GM23338 (cell line): Measurements from ENCODE around the gene SSTR3. TPM values are rescaled to one million over a fixed set of nuclear protein-coding genes. Genes with fewer than 3 reads are reported as not detected.

Experiments used
- ATAC-seq: fragments of 200-7000 bp; cut with Tn5 transposase; 3 replicates; pipeline ENCODE4 v1.9.1; 2020
- DNase-seq: peaks from one replicate; pipeline ENCODE4 v3.0.0-alpha.2; 2015; ENCODE audit warnings: low spot score
- H2AFZ ChIP-seq: fragments of 200-600 bp; sonication (generic); 2 replicates; pipeline ENCODE4 v1.8.0; 2016; ENCODE audit warnings: antibody characterized with exemption, mild to moderate bottlenecking, moderate library complexity
- H3F3A ChIP-seq: fragments of 200-600 bp; sonication (generic); replicated peaks from 2 replicates; pipeline ENCODE4 v1.8.0; 2017; ENCODE audit warnings: antibody characterized with exemption, mixed run types, low read depth
- H3K27ac ChIP-seq: fragments of 200-600 bp; sonication (generic); 2 replicates; pipeline ENCODE4 v1.6.1; 2016; ENCODE audit warnings: low read depth
- H3K27me3 ChIP-seq: fragments of 200-600 bp; sonication (generic); 2 replicates; pipeline ENCODE4 v1.8.0; 2016; ENCODE audit warnings: mild to moderate bottlenecking, mixed run types, moderate library complexity; ENCODE audit not compliant: insufficient read depth
- H3K36me3 ChIP-seq: fragments of 200-600 bp; sonication (generic); 2 replicates; pipeline ENCODE4 v1.8.0; 2016; ENCODE audit warnings: mild to moderate bottlenecking; ENCODE audit not compliant: insufficient read depth
- H3K4me1 ChIP-seq: fragments of 200-600 bp; sonication (generic); 2 replicates; pipeline ENCODE4 v1.8.0; 2016; ENCODE audit warnings: mild to moderate bottlenecking, moderate library complexity; ENCODE audit not compliant: insufficient read depth
- H3K4me2 ChIP-seq: fragments of 200-600 bp; sonication (generic); 2 replicates; pipeline ENCODE4 v1.7.1; 2017; ENCODE audit warnings: mixed run types
- H3K4me3 ChIP-seq: fragments of 200-600 bp; sonication (generic); 2 replicates; pipeline ENCODE4 v1.6.1; 2016; ENCODE audit warnings: mixed run types
- H3K79me2 ChIP-seq: fragments of 200-600 bp; sonication (generic); replicated peaks from 2 replicates; pipeline ENCODE4 v1.8.0; 2017; ENCODE audit warnings: mild to moderate bottlenecking; ENCODE audit not compliant: insufficient read depth
- H3K9me2 ChIP-seq: fragments of 200-600 bp; sonication (generic); 2 replicates; pipeline ENCODE4 v1.8.0; 2017; ENCODE audit not compliant: insufficient read depth
- H4K20me1 ChIP-seq: fragments of 200-600 bp; sonication (generic); replicated peaks from 2 replicates; pipeline ENCODE4 v1.8.0; 2017; ENCODE audit warnings: mild to moderate bottlenecking; ENCODE audit not compliant: insufficient read depth
- H3K27ac Mint-ChIP-seq: 2 replicates; pipeline ENCODE4 v1.8.0; 2020; ENCODE audit warnings: inconsistent platforms, mild to moderate bottlenecking, moderate library complexity, mixed read lengths
- H3K27me3 Mint-ChIP-seq: 3 replicates; pipeline ENCODE4 v1.8.0; 2022; ENCODE audit warnings: low read depth, mild to moderate bottlenecking, moderate library complexity, mixed read lengths, inconsistent platforms; ENCODE audit not compliant: insufficient read depth, poor library complexity
- H3K36me3 Mint-ChIP-seq: 3 replicates; pipeline ENCODE4 v1.8.0; 2021; ENCODE audit warnings: low read depth, mild to moderate bottlenecking, inconsistent platforms, moderate library complexity, mixed read lengths
- H3K4me1 Mint-ChIP-seq: 3 replicates; pipeline ENCODE4 v1.8.0; 2020; ENCODE audit warnings: mild to moderate bottlenecking, inconsistent platforms, mixed read lengths
- H3K4me3 Mint-ChIP-seq: 3 replicates; pipeline ENCODE4 v1.8.0; 2021; ENCODE audit warnings: moderate library complexity, mild to moderate bottlenecking, inconsistent platforms, mixed read lengths
- H3K9me3 Mint-ChIP-seq: 3 replicates; pipeline ENCODE4 v1.8.0; 2020; ENCODE audit warnings: moderate library complexity, mild to moderate bottlenecking, inconsistent platforms, mixed read lengths
- CTCF ChIP-seq, 2 experiments: fragments of 200-600 bp in 1 of 2; sonication (generic) in 1 of 2; conservative IDR thresholded peaks; 2 replicates each; pipeline versions ENCODE4 v1.5.1 to v1.6.1; 2016 to 2017; ENCODE audit warnings: antibody characterized with exemption in 2 of 2, low read depth in 2 of 2, mild to moderate bottlenecking in 2 of 2, moderate library complexity in 1 of 2
- ETS1 ChIP-seq: IDR thresholded peaks from 2 replicates; pipeline ENCODE4 v1.6.1; 2016; ENCODE audit warnings: antibody characterized with exemption
- EZH2phosphoT487 ChIP-seq: fragments of 200-600 bp; sonication (generic); IDR thresholded peaks from one replicate; pipeline ENCODE4 v1.8.1; 2018; ENCODE audit warnings: antibody characterized with exemption; ENCODE audit not compliant: unreplicated experiment
- JUNB ChIP-seq: IDR thresholded peaks from one replicate; pipeline ENCODE4 v1.6.1; 2016; ENCODE audit warnings: antibody characterized with exemption; ENCODE audit not compliant: unreplicated experiment
- POLR2AphosphoS5 ChIP-seq: IDR thresholded peaks from 2 replicates; pipeline ENCODE4 v1.6.1; 2016; ENCODE audit warnings: antibody characterized with exemption, low read depth
- STAT1 ChIP-seq: IDR thresholded peaks from one replicate; pipeline ENCODE4 v1.6.1; 2016; ENCODE audit warnings: antibody characterized with exemption; ENCODE audit not compliant: unreplicated experiment
- ZNF114 ChIP-seq: fragments of 250-450 bp; sonication (Bioruptor Pico); IDR thresholded peaks from 2 replicates; pipeline ENCODE4 v1.5.0; 2020; ENCODE audit warnings: mild to moderate bottlenecking, moderate library complexity
- ZNF331 ChIP-seq: fragments of 250-450 bp; sonication (Bioruptor Pico); IDR thresholded peaks from 2 replicates; pipeline ENCODE4 v1.5.0; 2020; ENCODE audit warnings: low read depth, mild to moderate bottlenecking, moderate library complexity
- ZNF462 ChIP-seq: fragments of 250-450 bp; sonication (Bioruptor Pico); IDR thresholded peaks from 2 replicates; pipeline ENCODE4 v1.5.0; 2020; ENCODE audit warnings: mild to moderate bottlenecking, moderate library complexity
- polyA plus RNA-seq: library from polyadenylated mRNA; unstranded; fragments of >200 nt; fragmentation: Nextera tagmentation; extraction: Ambion mirVana; gene quantifications from 2 replicates; pipeline ENCODE4 v1.2.1, GENCODE V29; 2016
- total RNA-seq: library from RNA; depleted of rRNA; stranded (reverse); fragments of >200 nt; shearing (Covaris generic); gene quantifications from 2 replicates; pipeline ENCODE4 v1.2.3, GENCODE V29; 2014

The SSTR3 gene
- total and polyA plus RNA-seq, 2 experiments from 2014 or later: 0.66 TPM; not detected in 1

- Histone ChIP-seq H3K27me3 (no peaks in the 10 kb centered on the region), H3K27ac (no peak overlapping the region), H3K4me3 (no peak overlapping the region), H3K9me2 (no peaks in the 10 kb centered on the region), H3F3A (no peaks in the 10 kb centered on the region), H3K79me2 (no peaks in the 10 kb centered on the region), H4K20me1 (no peaks in the 10 kb centered on the region), H3K36me3 (no peaks in the 10 kb centered on the region), H2AFZ (no peak overlapping the region), H3K4me2 (no peak overlapping the region), H3K4me1 (peaks cover 7% of the 10 kb centered on the region; the same call in 1 of the 2 replicates)
- H3K4me1 Mint-ChIP-seq: peaks cover 22% of the 10 kb centered on the region
- no peaks in the 10 kb centered on the region for H3K9me3 Mint-ChIP-seq
- ATAC-seq (no peak), DNase-seq (no peak)
- no peak overlapping the region for H3K4me3 Mint-ChIP-seq
- peaks cover 18% of the 10 kb centered on the region for H3K27me3 Mint-ChIP-seq
- TF ChIP-seq JUNB (no peak), EZH2phosphoT487 (no peak), CTCF (conservative IDR thresholded peaks at IDR 0.05; ENCODE audit: low read depth in 2 of 2) (no peak), ZNF462 (CRISPR knock-in tag) (no peak), ZNF114 (CRISPR knock-in tag) (no peak), ETS1 (no peak), ZNF331 (CRISPR knock-in tag) (no peak), STAT1 (no peak), POLR2AphosphoS5 (no peak)
- H3K36me3 Mint-ChIP-seq: no peaks in the 10 kb centered on the region
- H3K27ac Mint-ChIP-seq: no peak overlapping the region; the same call in 1 of the 2 replicates
These were observed 29.3 kb upstream of the SSTR3 start for GRCh38 chr22:37241351-37242142.
